Hepatocyte (in vitro differentiated cells): Measurements from ENCODE around the gene MORN5. TPM values are rescaled to one million over a fixed set of nuclear protein-coding genes. Genes with fewer than 3 reads are reported as not detected.
A peak's percentile ranks its signal among the peaks of the same experiment; 100 is the strongest.

Experiments
- DNase-seq: peaks from one replicate; pipeline ENCODE4 v3.0.0-alpha.2; 2016; ENCODE audit warnings: low spot score
- H2AFZ ChIP-seq: fragments of 200-600 bp; sonication (generic); 2 replicates; pipeline ENCODE4 v1.6.0; 2016; ENCODE audit warnings: antibody characterized with exemption, mild to moderate bottlenecking
- H3K27ac ChIP-seq: fragments of 200-600 bp; sonication (generic); 2 replicates; pipeline ENCODE4 v1.5.1; 2016; ENCODE audit warnings: mild to moderate bottlenecking
- H3K27me3 ChIP-seq: fragments of 200-600 bp; sonication (generic); 2 replicates; pipeline ENCODE4 v1.6.1; 2016
- H3K36me3 ChIP-seq: fragments of 200-600 bp; sonication (generic); replicated peaks from 2 replicates; pipeline ENCODE4 v1.5.1; 2016; ENCODE audit warnings: low read depth; ENCODE audit not compliant: insufficient read depth
- H3K4me1 ChIP-seq: fragments of 200-600 bp; sonication (generic); 2 replicates; pipeline ENCODE4 v1.5.1; 2016; ENCODE audit warnings: mild to moderate bottlenecking, moderate library complexity; ENCODE audit not compliant: insufficient read depth
- H3K4me2 ChIP-seq: fragments of 200-600 bp; sonication (generic); 2 replicates; pipeline ENCODE4 v1.6.0; 2016
- H3K4me3 ChIP-seq: fragments of 200-600 bp; sonication (generic); 2 replicates; pipeline ENCODE4 v1.5.1; 2016; ENCODE audit warnings: mild to moderate bottlenecking
- H3K79me2 ChIP-seq: fragments of 200-600 bp; sonication (generic); 2 replicates; pipeline ENCODE4 v1.6.0; 2017; ENCODE audit warnings: mild to moderate bottlenecking
- H3K9me2 ChIP-seq: fragments of 200-600 bp; sonication (generic); replicated peaks from 2 replicates; pipeline ENCODE4 v1.6.0; 2017; ENCODE audit warnings: mild to moderate bottlenecking; ENCODE audit not compliant: insufficient read depth
- H3K9me3 ChIP-seq: fragments of 200-600 bp; sonication (generic); 2 replicates; pipeline ENCODE4 v1.5.1; 2016; ENCODE audit warnings: low read depth, mild to moderate bottlenecking
- H4K20me1 ChIP-seq: fragments of 200-600 bp; sonication (generic); 2 replicates; pipeline ENCODE4 v1.6.0; 2016; ENCODE audit warnings: mild to moderate bottlenecking; ENCODE audit not compliant: insufficient read depth, poor library complexity, severe bottlenecking
- CTCF ChIP-seq: fragments of 200-600 bp; sonication (generic); IDR thresholded peaks from 2 replicates; pipeline ENCODE4 v1.5.1; 2016; ENCODE audit warnings: antibody characterized with exemption, mild to moderate bottlenecking; ENCODE audit not compliant: poor library complexity
- EZH2 ChIP-seq: fragments of 200-600 bp; sonication (generic); IDR thresholded peaks from 2 replicates; pipeline ENCODE4 v1.6.1; 2016; ENCODE audit warnings: antibody characterized with exemption, mild to moderate bottlenecking, borderline replicate concordance
- EZH2phosphoT487 ChIP-seq: fragments of 200-600 bp; sonication (generic); IDR thresholded peaks from one replicate; pipeline ENCODE4 v1.6.1; 2018; ENCODE audit warnings: antibody characterized with exemption, mild to moderate bottlenecking, low read depth, moderate library complexity; ENCODE audit not compliant: unreplicated experiment, severe bottlenecking
- WGBS: methylation state at CpG from one replicate; pipeline ENCODE4 v1.1.6; 2016; ENCODE audit warnings: low lambda C conversion rate; ENCODE audit errors: missing lambda C conversion rate; 5-methylcytosine and 5-hydroxymethylcytosine counted together
- polyA plus RNA-seq: library from polyadenylated mRNA; unstranded; fragments of >200 nt; fragmentation: Nextera tagmentation; extraction: Ambion mirVana; gene quantifications from 2 replicates; pipeline ENCODE4 v1.2.1, GENCODE V29; 2016
- total RNA-seq: library from RNA; depleted of rRNA; stranded (reverse); fragments of >200 nt; gene quantifications from 2 replicates; pipeline ENCODE4 v1.2.3, GENCODE V29; 2014

MORN5 gene
- total and polyA plus RNA-seq, 2 experiments from 2014 or later = 0.95 TPM; not detected in 1

GRCh38 chr9:122125158-122125508, 34.6 kb upstream of the MORN5 start:
- Histone ChIP-seq H3K27ac (no peak overlapping the region), H3K27me3 (peaks cover 30% of the 10 kb centered on the region), H2AFZ (no peak overlapping the region), H3K79me2 (no peaks in the 10 kb centered on the region), H3K9me3 (no peaks in the 10 kb centered on the region), H3K36me3 (no peaks in the 10 kb centered on the region), H3K9me2 (no peaks in the 10 kb centered on the region), H3K4me2 (no peak overlapping the region), H4K20me1 (no peaks in the 10 kb centered on the region), H3K4me1 (peaks cover 12% of the 10 kb centered on the region), H3K4me3 (no peak overlapping the region)
- DNase-seq = peak; percentile 89
- WGBS = 2% methylated on average over 8 of the region's 8 CpGs
- peak; percentile 97 for TF ChIP-seq CTCF
- no peak for TF ChIP-seq EZH2phosphoT487
- no peak for TF ChIP-seq EZH2

GRCh38 chr9:122125509-122126330, 34.0 kb upstream of the MORN5 start:
- 20% methylated on average over 20 of the region's 21 CpGs for WGBS
- Histone ChIP-seq H3K4me2 (peak overlapping the region; percentile 96), H3K27ac (no peak overlapping the region), H3K4me1 (peaks cover 12% of the 10 kb centered on the region), H3K27me3 (peaks cover 31% of the 10 kb centered on the region), H3K36me3 (no peaks in the 10 kb centered on the region), H3K79me2 (no peaks in the 10 kb centered on the region), H3K9me3 (no peaks in the 10 kb centered on the region), H3K9me2 (no peaks in the 10 kb centered on the region), H2AFZ (peak overlapping the region; percentile 57), H4K20me1 (no peaks in the 10 kb centered on the region), H3K4me3 (no peak overlapping the region)
- TF ChIP-seq EZH2 (no peak), CTCF (no peak), EZH2phosphoT487 (no peak)
- no peak for DNase-seq

- Histone ChIP-seq H3K9me2 (no peaks in the 10 kb centered on the region), H2AFZ (peak overlapping the region; percentile 57), H3K36me3 (no peaks in the 10 kb centered on the region), H3K27me3 (peaks cover 37% of the 10 kb centered on the region), H3K4me2 (peak overlapping the region; percentile 96), H3K79me2 (no peaks in the 10 kb centered on the region), H3K4me1 (peaks cover 12% of the 10 kb centered on the region), H3K9me3 (no peaks in the 10 kb centered on the region), H4K20me1 (no peaks in the 10 kb centered on the region), H3K4me3 (peak overlapping the region; percentile 41), H3K27ac (no peak overlapping the region)
- WGBS = 9% methylated on average over 52 of the region's 64 CpGs
- TF ChIP-seq EZH2phosphoT487 (no peak), EZH2 (no peak), CTCF (peak; percentile 10)
- peak; percentile 41 for DNase-seq
Observed at GRCh38 chr9:122126331-122127261, 33.1 kb upstream of the MORN5 start.
